ENCODE measurements around the gene HTR2B. TPM values are rescaled to one million over a fixed set of nuclear protein-coding genes. Genes with fewer than 3 reads are reported as not detected.

The HTR2B gene
- total and polyA plus RNA-seq, 2 of the 13 experiments (the other 11 are each of a cell fraction or from before 2014, with no cell fraction given): 0.08 TPM; not detected in 1

GRCh38 chr2:231093933-231094332 is 30.9 kb downstream of the HTR2B start:
- no peaks in the 10 kb centered on the region for H3K4me1 ChIP-seq (ENCODE audit: insufficient read depth, low read length)
- no peak overlapping the region for H3K4me3 ChIP-seq (replicated peaks in 1 of 3; ENCODE audit: insufficient read depth in 1 of 3, low read depth in 2 of 3, low read length in 3 of 3)
- intact Hi-C loops (cut with micrococcal nuclease; ENCODE audit: unreplicated experiment) (no loop called here), in situ Hi-C loops (cut with HindIII; ENCODE audit: extremely low pct_ligation_motif_present, low pct_unique_long_range_greater_than_20kb) (no loop called here)
- H3K27me3 ChIP-seq (ENCODE audit: control insufficient read depth in 1 of 2, insufficient read depth in 2 of 2, low read length in 2 of 2): no peaks in the 10 kb centered on the region
- CTCF ChIA-PET (ENCODE audit: low intra/inter-chr PET ratio, low total read pairs): no interaction called here
- no peaks in the 10 kb centered on the region for H4K20me1 ChIP-seq (ENCODE audit: insufficient read depth, low read length)
- FAIRE-seq (no peak), ATAC-seq (no peak), DNase-seq (ENCODE audit: low spot score) (no peak)
- no peak for TF ChIP-seq RARA (CRISPR knock-in tag; IDR thresholded peaks at IDR 0.05)
- no peak for TF ChIP-seq MIXL1 (CRISPR knock-in tag; IDR thresholded peaks at IDR 0.05)
- no peak for TF ChIP-seq MTERF4 (CRISPR knock-in tag; IDR thresholded peaks at IDR 0.05)
- no peak for TF ChIP-seq MTF2 (CRISPR knock-in tag; IDR thresholded peaks at IDR 0.05; ENCODE audit: borderline replicate concordance)
- no peak for TF ChIP-seq ZNF557 (CRISPR knock-in tag; IDR thresholded peaks at IDR 0.05)
- no peak for TF ChIP-seq ZSCAN21 (CRISPR knock-in tag; IDR thresholded peaks at IDR 0.05; ENCODE audit: borderline replicate concordance)
- no peak for TF ChIP-seq ZEB1 (IDR thresholded peaks at IDR 0.05; ENCODE audit: insufficient replicate concordance, low read depth)
- TF ChIP-seq SRSF1 (optimal IDR thresholded peaks at IDR 0.05; ENCODE audit: low read depth, low read length): no peak
- TF ChIP-seq NFE2L1 (CRISPR knock-in tag; IDR thresholded peaks at IDR 0.05; ENCODE audit: borderline replicate concordance): no peak
- TF ChIP-seq ZNF10 (CRISPR knock-in tag; IDR thresholded peaks at IDR 0.05; ENCODE audit: borderline replicate concordance, low read depth): no peak
- TF ChIP-seq ZNF543 (CRISPR knock-in tag; IDR thresholded peaks at IDR 0.05): no peak
- no peak for TF ChIP-seq ZNF780A (CRISPR knock-in tag; IDR thresholded peaks at IDR 0.05)
- TF ChIP-seq ZNF670 (CRISPR knock-in tag; IDR thresholded peaks at IDR 0.05; ENCODE audit: borderline replicate concordance): no peak
- no peak for TF ChIP-seq FOXA1 (IDR thresholded peaks at IDR 0.05)
- no peak for TF ChIP-seq FOXA1 (CRISPR knock-in tag; IDR thresholded peaks at IDR 0.05)
- no peak for TF ChIP-seq RXRA (CRISPR knock-in tag; IDR thresholded peaks at IDR 0.05)
- POLR2A ChIA-PET: no interaction called here
- H3K36me3 ChIP-seq (replicated peaks in 1 of 2; ENCODE audit: control insufficient read depth in 1 of 2, insufficient read depth in 2 of 2, low read length in 2 of 2): peaks cover 12 to 60% of the 10 kb centered on the region in 2 experiments; a peak in 4 of 5 replicates
- no peak overlapping the region for H3K4me2 ChIP-seq (ENCODE audit: low read depth, low read length)
- no peak overlapping the region for H3K9ac ChIP-seq (ENCODE audit: insufficient read depth, low read depth, low read length)
- no peak overlapping the region for H3K27ac ChIP-seq (ENCODE audit: extremely low read length, insufficient read depth, low read length)
- BruUV-seq (replicated peaks): no TSS peak
- no peak overlapping the region for H2AFZ ChIP-seq (ENCODE audit: low read length)
- H3K9me3 ChIP-seq (ENCODE audit: low read length): no peaks in the 10 kb centered on the region
- peaks cover 2% of the 10 kb centered on the region for H3K79me2 ChIP-seq (ENCODE audit: insufficient read depth, low read length)
- WGBS (ENCODE audit: low lambda C conversion rate): 97% methylated on average over 5 of the region's 5 CpGs

All from HepG2 (cell line).